GM19043 (cell line): ENCODE measurements around the gene TMEM235.

ENCODE experiments used
- ATAC-seq: cut with Tn5 transposase; IDR thresholded peaks from one replicate; pipeline ENCODE4 v1.9.1; 2021; ENCODE audit warnings: low read depth; ENCODE audit not compliant: unreplicated experiment

The TMEM235 gene

DNA sequence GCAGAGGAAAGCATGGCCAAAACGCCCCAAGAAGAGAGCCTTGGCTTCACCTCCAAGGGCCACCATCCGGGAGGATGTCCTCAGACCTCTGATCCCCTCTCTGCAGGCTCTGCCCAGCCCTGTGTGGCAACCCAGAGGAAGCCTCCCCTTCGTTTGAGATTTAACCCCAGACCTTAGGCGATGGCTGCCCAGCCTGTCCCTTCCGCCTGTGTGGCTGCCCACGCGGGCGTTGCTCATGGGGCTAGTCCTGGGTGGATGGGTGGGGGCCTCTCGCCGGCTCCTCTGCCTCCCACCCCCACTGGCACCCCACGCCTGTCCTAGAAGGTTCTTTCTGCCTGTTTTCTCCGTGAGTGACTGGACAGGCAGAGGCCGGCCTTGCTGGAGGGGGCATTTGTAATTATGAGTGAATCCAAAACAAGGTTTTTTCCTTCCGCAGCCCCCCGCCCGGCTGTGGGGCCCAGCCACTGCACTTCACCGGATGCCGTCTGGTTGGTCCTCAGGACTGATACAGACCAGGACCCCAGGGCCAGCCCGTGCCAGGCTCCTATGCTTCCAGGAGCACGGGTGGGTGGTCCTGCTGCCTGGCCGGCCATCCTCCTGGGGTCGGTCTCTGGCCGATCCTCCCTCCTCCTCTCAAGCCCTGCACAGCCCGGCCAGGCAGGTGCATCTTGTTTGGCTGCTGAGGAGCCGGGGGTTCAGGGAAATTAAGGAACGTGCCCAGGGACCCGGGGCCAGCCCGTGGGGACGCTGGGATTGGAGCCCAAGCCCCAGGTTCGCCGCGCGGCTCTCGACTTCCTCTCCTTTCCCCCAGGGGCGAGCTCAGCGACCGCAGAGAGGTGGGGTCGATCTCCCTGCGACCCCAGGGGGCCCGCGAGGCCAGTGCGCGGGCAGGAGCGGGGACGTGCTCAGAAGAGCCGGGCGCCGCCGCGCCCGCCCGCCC is at the start of gene TMEM235:
TMEM235 (plus strand) TSS at position 636 of the 940 bp plus-strand sequence. CDS start 393 bp downstream, outside the sequence.
- no peak for ATAC-seq

DNA sequence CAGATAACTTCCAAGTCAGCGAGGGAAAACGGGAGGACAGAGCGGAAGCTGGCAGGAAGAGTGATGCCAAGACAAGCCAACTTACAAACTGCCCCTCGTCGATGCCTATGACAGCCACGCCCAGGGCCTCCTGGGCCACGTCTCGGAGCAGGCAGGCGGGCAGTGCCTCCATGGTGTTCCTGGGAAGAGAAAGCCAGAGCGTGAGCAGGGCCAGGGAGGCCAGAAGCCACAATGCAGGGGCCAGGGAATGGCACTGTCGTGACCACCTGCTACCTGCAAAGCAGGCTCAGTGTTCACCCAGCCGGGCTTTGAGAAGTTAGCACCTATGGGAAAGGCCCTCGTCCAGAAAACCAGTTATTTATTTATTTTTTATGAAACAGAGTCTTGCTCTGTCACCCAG is 48.9 kb upstream of the TMEM235 start:
- no peak for ATAC-seq

DNA sequence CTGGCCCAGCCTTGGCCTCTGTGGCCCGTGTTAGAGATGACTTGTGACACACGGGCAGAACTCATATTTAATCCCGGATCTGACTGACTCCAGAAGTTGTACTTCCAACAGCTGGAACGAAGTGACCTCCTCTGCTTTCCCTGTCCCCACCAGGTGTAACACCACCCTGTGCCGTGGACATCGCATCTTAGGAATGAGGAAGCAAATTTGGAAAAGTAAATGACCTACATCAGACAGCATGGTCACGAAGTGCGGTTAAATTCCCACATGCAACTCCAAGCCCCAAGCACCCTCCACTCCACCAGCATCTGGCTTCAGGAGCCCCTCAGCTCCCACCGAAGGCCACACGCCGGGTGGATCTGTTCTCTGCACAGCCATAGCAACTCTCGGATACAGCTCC is 47.5 kb upstream of the TMEM235 start:
- no peak for ATAC-seq

GRCh38 chr17:78184351-78184750 is 47.1 kb upstream of the TMEM235 start:
- ATAC-seq = no peak

- no peak for ATAC-seq
Observed at GRCh38 chr17:78184868-78185267, 46.6 kb upstream of the TMEM235 start.

GRCh38 chr17:78185981-78186691 is 45.3 kb upstream of the TMEM235 start:
- ATAC-seq = no peak

DNA sequence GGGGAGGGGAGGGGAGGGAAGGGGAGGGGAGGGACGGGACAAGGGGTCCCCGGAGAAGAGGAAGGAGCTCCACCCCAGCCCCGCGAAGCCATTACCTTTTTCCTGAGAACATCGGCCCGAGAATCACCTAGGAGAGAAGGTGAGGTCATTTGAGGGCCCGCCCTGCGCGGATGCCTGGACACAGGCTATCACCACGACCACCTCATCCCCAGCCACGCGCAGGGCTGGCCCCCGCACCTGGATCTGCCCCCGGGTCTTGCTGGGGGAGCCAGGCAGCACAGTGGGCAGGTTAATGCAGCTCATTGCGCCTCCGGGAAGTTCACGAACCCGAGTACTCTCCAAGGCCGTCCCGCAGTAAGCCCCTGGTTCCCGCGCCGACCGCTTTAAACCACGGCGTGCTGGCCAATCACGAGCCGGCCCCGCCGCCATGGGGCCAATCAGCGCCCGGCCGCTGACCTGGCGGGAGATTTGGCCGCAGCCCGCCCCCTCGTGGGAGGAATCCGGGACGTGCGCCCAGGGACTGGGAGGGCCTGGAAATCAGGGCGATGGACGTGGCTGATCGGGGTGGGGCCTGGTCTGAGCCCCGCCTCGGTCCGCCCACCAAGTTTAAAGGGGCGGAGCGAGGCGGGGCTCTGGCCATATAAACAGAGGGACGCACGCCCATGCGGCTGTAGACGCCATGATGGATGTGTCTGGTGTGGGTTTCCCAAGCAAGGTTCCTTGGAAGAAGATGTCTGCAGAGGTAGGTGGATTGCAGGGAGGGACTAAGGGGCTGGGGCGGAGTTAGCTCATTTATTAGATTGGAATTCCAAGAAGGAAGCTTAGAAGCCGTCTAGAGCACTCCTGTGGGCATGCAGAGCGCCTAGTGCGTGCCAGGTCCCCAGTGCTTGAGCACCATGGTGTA is 44.5 kb upstream of the TMEM235 start, which contains the start of the genes AFMID and TK1:
AFMID (plus strand) TSS at position 671 of the 904 bp plus-strand sequence; CDS start at position 680, 9 bp downstream.
TK1 (minus strand) TSS at position 361 of the 904 bp plus-strand sequence; CDS start at position 303, 58 bp downstream.
- ATAC-seq = peak; percentile 90

DNA sequence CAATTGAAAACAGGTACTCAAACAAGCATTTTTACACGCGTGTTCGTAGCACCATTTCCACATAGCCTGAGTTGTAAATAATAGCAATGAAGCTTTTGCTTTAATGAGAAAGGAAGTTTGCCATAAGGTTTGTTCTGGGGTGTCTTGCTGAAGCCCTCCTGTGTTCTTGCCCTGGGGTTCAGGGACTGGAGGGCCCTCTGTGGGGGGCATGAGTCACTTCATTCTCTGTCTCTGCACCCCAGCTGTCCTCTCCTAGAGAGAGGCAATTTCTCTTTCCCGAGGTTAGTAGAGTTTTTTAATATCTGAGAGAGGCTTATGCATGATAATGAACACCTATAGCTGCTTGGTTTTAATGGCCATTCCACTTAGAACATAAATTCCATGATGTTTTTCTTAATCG is 34.7 kb upstream of the TMEM235 start:
- no peak for ATAC-seq

DNA sequence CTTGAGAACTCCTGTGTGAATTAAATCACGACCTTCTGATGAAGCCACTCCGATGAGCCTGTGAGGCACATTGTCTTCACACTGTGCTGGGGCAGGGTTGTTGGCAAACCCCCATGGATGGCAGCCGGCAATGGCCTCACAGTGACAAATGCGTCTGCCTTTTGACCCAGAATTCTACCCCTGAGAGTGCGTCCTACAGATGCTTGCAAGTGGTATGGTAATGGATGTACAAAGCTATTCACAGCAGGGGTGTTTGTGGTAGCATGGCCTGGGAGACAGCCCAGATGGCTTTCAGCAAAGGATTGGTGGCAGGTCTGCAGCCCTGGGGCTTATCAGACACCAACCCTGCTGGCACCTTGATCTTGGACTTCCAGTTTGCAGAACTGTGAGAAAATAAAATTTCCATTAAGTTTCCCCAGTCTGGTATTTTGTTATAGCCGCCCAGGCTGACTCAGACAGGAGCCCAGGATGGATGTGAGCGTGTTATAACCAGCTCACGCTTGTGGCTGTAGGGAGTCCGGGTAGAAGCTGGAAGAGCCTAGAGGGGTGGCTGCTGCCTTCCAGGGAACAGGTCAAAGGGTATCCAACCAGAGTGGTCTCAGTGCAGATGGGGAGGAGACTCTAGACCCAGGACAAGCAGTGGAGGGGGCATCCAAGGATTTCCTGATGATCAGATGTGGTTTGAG is 34.1 kb upstream of the TMEM235 start:
- no peak for ATAC-seq

DNA sequence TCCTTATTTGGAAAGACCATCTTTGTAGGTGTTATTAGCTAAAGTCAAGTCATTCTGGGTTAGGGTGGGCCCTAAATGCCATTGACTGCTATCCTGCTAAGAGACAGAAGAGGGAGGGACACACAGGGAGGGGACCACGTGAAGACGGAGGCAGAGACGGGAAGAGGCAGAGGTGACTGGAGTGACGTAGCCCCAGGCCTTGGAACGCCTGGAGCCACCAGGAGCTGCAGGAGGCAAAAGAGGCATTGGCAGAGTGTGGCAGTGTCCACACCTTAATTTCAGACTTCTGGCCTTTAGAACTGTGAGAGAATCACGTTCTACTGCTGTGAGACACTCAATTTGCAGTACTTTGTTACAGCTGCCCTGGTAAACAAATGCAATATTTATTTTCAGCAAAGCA is 31.0 kb upstream of the TMEM235 start:
- no peak for ATAC-seq

GRCh38 chr17:78202666-78203065 is 28.8 kb upstream of the TMEM235 start:
- ATAC-seq = no peak

GRCh38 chr17:78204387-78205123 is 26.9 kb upstream of the TMEM235 start:
- ATAC-seq = no peak

- no peak for ATAC-seq
Observed at GRCh38 chr17:78205124-78205775, 26.2 kb upstream of the TMEM235 start.

GRCh38 chr17:78206298-78206697 is 25.1 kb upstream of the TMEM235 start:
- no peak for ATAC-seq

- ATAC-seq = no peak
Observed at GRCh38 chr17:78208486-78208885, 22.9 kb upstream of the TMEM235 start.

DNA sequence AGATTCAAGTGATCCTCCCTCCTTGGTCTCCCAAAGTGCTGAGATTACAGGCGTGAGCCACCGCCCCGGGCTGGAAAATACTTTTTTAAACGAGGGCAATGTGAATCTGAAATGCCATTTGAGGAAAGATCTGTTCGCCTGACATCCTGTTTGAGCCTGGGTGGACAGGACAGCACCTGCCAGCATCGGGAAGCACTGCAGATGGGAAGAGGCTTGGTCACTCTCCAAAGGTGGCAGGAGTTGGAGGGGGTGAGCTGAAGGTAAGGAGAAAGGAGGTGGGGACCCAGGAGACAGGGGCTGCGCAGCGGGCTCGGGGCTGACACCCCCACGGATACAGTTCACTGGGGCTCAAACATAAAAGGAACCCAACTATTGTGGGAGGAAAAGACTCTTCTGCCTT is 21.3 kb upstream of the TMEM235 start:
- ATAC-seq = no peak

- ATAC-seq = no peak
Observed at GRCh38 chr17:78211032-78211431, 20.4 kb upstream of the TMEM235 start.

DNA sequence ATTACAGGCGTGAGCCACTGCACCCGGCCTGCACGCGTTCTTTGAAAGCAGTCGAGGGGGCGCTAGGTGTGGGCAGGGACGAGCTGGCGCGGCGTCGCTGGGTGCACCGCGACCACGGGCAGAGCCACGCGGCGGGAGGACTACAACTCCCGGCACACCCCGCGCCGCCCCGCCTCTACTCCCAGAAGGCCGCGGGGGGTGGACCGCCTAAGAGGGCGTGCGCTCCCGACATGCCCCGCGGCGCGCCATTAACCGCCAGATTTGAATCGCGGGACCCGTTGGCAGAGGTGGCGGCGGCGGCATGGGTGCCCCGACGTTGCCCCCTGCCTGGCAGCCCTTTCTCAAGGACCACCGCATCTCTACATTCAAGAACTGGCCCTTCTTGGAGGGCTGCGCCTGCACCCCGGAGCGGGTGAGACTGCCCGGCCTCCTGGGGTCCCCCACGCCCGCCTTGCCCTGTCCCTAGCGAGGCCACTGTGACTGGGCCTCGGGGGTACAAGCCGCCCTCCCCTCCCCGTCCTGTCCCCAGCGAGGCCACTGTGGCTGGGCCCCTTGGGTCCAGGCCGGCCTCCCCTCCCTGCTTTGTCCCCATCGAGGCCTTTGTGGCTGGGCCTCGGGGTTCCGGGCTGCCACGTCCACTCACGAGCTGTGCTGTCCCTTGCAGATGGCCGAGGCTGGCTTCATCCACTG is 17.3 kb upstream of the TMEM235 start, which contains the start of gene BIRC5:
BIRC5 (plus strand) TSS at position 238 of the 690 bp plus-strand sequence; CDS start at position 302, 64 bp downstream.
- ATAC-seq = peak; percentile 84
